SKM-1 (cell line): ENCODE data around the gene ZNF215.
"Not testable (repeated sequence)": the region's sequence is repeated elsewhere in the genome, so short reads cannot be mapped to it uniquely, and the experiment has no call there.

ENCODE experiments used
- DNase-seq: peaks from one replicate; lab custom pipeline; 2025; ENCODE audit not compliant: unreplicated experiment; lab: John Stamatoyannopoulos, UW

ZNF215 gene

GRCh38 chr11:6926208-6927029 lies at the start of gene ZNF215:
ZNF215 (plus strand) TSS chr11:6926426; CDS start chr11:6932273, 5,847 bp downstream.
- DNase-seq = peak; percentile 71

DNA sequence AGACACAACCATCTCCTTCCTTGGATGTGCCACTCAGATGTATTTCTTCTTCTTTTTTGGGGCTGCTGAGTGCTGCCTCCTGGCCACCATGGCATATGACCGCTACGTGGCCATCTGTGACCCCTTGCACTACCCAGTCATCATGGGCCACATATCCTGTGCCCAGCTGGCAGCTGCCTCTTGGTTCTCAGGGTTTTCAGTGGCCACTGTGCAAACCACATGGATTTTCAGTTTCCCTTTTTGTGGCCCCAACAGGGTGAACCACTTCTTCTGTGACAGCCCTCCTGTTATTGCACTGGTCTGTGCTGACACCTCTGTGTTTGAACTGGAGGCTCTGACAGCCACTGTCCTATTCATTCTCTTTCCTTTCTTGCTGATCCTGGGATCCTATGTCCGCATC lies 49.3 kb upstream of the ZNF215 start:
- DNase-seq = no peak

DNA sequence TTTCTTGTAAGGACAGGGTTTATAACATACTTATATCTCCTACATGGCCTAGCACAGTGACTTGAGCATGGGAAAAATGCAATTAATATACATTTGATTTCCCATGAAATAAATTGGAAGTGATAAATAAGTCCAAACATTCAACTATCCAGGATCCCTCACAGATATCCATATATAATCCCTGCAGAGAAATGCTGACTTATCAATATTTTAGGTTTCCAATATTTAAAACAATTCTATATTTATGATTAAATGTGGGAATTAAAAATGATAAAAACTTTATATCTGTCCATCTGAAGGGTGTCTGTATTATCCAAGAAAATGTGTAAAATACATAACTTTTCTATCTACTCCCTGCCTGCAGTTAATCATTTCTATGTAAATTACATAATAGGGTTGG lies 43.5 kb upstream of the ZNF215 start:
- no peak for DNase-seq

DNA sequence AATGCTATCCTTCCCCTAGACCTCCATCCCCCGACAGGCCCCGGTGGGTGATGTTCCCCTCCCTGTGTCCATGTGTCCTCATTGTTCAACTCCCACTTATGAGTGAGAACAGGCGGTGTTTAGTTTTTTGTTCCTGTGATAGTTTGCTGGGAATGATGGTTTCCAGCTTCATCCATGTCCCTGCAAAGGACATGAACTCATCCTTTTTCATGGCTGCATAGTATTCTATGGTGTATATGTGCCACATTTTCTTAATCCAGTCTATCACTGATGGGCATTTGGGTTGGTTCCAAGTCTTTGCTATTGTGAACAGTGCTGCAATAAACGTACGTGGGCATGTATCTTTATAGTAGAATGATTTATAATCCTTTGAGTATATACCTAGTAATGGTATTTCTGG lies 38.5 kb upstream of the ZNF215 start:
- DNase-seq = not testable (repeated sequence)

DNA sequence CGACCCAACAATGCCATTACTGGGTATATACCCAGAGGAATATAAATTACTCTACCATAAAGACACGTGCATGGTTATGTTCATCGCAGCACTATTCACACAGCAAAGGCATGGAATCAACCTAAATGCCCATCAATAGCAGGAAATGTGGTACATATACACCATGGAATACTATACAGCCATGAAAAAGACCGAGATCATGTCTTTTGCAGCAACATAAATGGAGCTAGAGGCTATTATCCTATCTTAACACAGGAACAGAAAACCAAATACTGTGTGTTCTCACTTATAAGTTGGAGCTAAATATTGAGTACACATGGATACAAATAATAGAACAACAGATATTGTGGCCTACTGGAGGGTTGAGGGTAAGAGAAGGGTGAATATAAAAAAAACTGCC lies 37.4 kb upstream of the ZNF215 start:
- DNase-seq = no peak

- no peak for DNase-seq
Measured at GRCh38 chr11:6889835-6890234, 36.4 kb upstream of the ZNF215 start.

DNA sequence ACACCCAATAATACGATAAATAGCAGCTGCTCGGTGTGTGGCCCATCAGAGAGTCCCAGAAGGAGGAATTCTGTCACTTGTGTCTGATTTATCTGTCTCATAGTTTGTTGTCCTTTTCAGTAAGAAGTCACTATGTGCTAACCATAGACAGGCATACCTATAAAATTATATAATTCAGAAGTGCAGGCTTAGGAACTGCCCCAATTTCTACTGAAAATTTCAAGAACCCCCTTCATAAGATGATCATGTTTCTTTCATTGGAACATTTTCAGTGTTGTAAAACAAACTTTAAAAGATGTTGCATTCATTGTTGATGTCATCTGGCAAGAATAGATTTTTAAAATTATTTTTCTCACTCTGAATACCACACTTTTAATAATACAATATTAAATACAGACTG lies 33.8 kb upstream of the ZNF215 start, which contains the start of gene OR2D2:
Gene OR2D2 (minus strand): TSS at position 101 of the 400 bp plus-strand sequence. CDS start 0 bp downstream, at position 101.
- no peak for DNase-seq

GRCh38 chr11:6894097-6894496 lies 32.1 kb upstream of the ZNF215 start:
- no peak for DNase-seq

DNA sequence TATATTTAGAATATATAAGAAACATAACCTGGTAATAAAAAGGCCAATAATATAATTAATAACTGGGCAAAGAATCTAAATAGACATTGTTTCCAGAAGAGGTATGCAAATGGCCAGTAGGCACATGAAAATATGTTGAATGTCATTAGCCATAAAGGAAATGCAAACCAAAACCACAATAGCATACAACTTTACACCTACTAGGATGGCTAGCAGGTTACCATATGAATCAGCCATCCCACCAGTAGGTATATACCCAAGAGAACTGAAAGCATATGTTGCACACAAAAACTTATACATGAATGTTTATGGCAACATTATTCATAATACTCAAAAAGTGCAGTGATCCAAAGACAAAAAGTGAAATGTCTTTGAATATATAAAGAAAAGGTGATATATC lies 31.2 kb upstream of the ZNF215 start:
- DNase-seq = no peak

DNA sequence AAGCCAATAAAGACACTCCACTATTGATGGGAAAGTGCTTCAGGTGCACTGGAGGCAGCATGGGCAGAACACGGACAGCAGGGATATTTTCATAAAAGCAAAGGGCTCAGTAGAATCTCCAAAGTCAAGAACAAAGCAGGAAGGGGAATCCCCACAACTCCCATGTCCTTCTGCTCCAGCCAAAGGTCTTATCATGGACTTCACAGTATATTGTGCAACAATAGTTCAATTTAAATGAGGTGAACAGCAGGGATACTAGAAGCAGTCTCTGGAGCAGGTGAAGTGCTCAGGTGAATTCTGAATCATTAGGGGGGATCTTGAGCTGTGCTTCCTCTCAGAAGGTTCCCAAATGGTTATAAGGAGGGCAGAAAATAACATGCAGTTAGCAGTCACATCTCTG lies 27.3 kb upstream of the ZNF215 start:
- DNase-seq = no peak

DNA sequence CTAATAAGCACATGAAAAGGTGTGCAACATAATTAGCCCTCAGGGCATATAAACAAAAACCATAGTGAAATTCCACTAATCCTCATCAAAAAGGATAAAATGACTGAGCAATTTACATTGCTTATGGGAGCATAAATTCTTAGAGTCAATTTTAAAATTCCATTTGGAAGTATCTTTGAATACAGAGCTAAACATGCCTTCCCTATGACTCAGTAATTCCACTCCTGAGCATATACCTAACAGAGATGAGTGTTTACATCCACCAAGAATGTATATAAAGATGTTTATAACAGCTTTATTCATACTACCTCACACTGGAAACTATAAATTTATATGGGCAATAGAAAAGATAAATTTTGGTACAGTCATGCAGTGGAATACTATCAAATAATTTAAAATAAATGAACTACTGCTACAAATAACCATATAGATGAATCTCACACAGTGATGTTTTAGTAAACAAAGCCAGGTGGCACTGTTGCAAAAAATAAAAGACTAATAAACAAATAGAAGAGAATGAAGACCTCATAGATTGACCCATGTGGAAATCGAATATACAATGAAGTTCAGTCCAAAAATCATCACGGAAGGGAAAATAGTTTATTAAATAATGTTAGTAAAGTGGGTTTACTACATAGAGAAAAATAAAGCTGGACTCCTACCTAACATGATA lies 25.8 kb upstream of the ZNF215 start:
- no peak for DNase-seq

DNA sequence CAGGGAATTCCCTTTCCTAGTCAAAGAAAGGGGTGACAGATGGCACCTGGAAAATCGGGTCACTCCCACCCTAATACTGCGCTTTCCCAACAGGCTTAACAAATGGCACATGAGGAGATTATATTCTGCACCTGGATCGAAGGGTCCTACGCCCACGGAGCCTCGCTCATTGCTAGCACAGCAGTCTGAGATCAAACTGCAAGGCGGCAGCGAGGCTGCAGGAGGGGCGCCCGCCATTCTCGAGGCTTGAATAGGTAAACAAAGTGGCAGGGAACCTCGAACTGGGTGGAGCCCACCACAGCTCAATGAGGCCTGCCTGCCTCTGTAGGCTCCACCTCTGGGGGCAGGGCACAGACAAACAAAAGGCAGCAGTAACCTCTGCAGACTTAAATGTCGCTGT lies 21.4 kb upstream of the ZNF215 start:
- not testable (repeated sequence) for DNase-seq

DNA sequence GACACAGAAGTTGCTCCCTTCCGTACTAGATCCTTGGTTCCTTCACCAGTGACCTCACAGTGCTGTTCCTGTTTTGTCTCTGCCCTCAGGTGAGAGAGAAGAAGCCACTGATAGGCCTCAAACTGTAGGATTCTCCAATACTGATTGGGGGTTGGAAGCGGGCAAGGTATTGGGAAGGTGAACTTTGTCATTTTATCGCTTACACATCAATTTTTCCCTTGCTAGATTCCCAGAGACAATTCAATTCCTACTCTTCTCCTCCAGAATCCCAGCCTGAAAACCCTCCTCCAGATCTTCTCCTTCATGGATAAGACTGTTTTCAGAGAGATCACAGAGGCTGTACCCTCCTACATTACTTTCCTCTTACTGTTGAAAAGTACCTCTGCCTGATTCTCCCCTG lies 14.8 kb upstream of the ZNF215 start:
- DNase-seq = no peak

- DNase-seq = no peak
Measured at GRCh38 chr11:6911948-6912347, 14.3 kb upstream of the ZNF215 start.

GRCh38 chr11:6919698-6920097 lies 6.5 kb upstream of the ZNF215 start:
- no peak for DNase-seq

DNA sequence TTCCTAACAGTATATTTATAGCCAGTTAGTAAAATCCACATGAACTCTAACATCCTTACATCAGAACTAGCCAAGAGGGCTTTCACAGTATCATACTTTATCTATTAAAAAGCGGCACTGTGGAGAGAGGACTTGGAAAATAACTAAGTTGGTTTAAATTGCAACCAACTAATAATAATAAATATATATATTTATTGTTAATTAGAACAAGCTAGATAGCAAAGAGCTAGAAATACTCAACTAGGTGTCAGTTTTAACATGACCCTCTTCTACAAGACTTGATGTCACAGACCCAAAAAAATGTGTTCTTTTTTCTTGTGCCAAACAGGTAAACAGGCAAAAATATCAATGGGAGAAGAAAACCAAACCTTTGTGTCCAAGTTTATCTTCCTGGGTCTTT lies 5.5 kb upstream of the ZNF215 start, which contains the start of gene OR2D3:
Gene OR2D3 (plus strand): TSS at position 301 of the 400 bp plus-strand sequence. CDS start 0 bp downstream, at position 301.
- DNase-seq = no peak

GRCh38 chr11:6925007-6925577 lies 1.1 kb upstream of the ZNF215 start:
- no peak for DNase-seq

GRCh38 chr11:6925636-6926207 lies 504 bp upstream of the ZNF215 start:
- DNase-seq = no peak

DNA sequence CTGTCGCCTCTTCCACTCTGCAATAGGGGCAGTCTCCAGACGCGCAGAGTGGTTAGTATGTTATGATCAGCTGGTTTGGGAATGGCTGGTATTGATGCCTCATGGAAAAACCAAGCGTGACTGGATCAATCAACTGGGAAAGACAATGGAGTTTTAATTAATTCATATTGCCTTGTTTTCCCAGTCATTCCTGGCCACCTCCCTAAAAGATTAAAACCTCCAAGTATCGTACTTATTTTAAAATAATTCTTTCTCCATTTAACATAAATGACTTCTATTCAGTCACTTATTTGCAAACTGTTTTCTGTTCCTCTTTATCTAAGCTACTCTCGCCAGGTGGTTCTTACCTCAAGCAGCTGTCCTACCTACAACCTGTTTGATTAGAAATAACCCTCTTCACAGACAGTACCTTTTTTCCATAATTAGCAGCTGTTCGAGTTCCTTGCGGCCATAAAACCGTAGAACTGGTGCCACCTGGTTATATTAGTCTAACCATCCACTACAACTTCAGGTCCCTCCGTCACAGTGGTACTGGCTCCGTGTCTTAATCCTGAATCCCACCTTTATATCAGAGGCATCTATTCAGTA lies 898 bp downstream of the ZNF215 start:
- no peak for DNase-seq

DNA sequence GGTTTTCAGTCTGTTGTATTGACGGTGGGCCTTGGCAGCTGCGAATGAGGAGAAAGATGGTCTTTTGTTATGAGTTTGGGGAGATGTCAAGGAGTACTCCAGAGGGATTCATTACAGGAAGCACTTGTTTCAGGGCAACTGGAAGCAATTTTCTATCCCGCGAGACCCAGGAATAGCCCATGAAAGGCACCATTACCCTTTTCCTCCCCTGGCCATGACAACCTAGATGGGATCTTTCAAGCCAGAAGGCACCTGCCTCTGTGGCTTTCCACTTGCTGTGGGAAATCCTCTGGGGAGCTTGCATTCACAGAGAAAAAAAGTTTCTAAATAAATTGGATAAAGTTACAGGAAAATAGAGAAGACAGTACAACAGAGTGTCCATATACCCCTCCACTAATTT lies 2.7 kb downstream of the ZNF215 start:
- no peak for DNase-seq

- DNase-seq = no peak
Measured at GRCh38 chr11:6931146-6931713, 5.0 kb downstream of the ZNF215 start.
